MCF 10A (cell line): ENCODE results near the gene CSK. TPM values are rescaled to one million over a fixed set of nuclear protein-coding genes. Genes with fewer than 3 reads are reported as not detected.

Experiments used
- BruUV-seq: library from RNA; stranded (reverse); fragments of 400-500 nt; replicated peaks from 2 replicates; lab custom pipeline; 2021; lab: Mats Ljungman, UMichigan
- CTCF ChIA-PET: fragments of 300-600 bp; sonication (Branson Sonifier 250); formaldehyde crosslinking; extraction: SDS; loops from one replicate; lab custom pipeline; 2021; ENCODE audit warnings: antibody characterized with exemption, inconsistent platforms; lab: Yijun Ruan, JAX
- POLR2A ChIA-PET: fragments of 300-600, 350-650 bp; sonication (Branson Sonifier 250); formaldehyde crosslinking; extraction: SDS; loops from one replicate; lab custom pipeline; 2020; ENCODE audit warnings: antibody characterized with exemption, inconsistent platforms; lab: Yijun Ruan, JAX
- DNase-seq: peaks from one replicate; pipeline ENCODE4 v3.0.0-alpha.2; 2018; ENCODE audit not compliant: unreplicated experiment
- H3K27ac Mint-ChIP-seq: one replicate; pipeline ENCODE4 v1.8.0; 2022; ENCODE audit warnings: mild to moderate bottlenecking, low read depth, mixed read lengths; ENCODE audit not compliant: unreplicated experiment
- H3K27me3 Mint-ChIP-seq: one replicate; pipeline ENCODE4 v1.8.0; 2022; ENCODE audit warnings: mixed read lengths; ENCODE audit not compliant: insufficient read depth, unreplicated experiment
- H3K36me3 Mint-ChIP-seq: one replicate; pipeline ENCODE4 v1.8.0; 2022; ENCODE audit warnings: mild to moderate bottlenecking, moderate library complexity, mixed read lengths; ENCODE audit not compliant: insufficient read depth, unreplicated experiment
- H3K4me1 Mint-ChIP-seq: one replicate; pipeline ENCODE4 v1.8.0; 2022; ENCODE audit warnings: mixed read lengths; ENCODE audit not compliant: insufficient read depth, unreplicated experiment
- H3K4me3 Mint-ChIP-seq: one replicate; pipeline ENCODE4 v1.8.0; 2022; ENCODE audit warnings: mild to moderate bottlenecking, moderate library complexity, mixed read lengths; ENCODE audit not compliant: unreplicated experiment
- H3K9me3 Mint-ChIP-seq: one replicate; pipeline ENCODE4 v1.8.0; 2022; ENCODE audit warnings: mixed read lengths; ENCODE audit not compliant: unreplicated experiment
- CTCF ChIP-seq: fragments of 200-600 bp; IDR thresholded peaks from one replicate; pipeline ENCODE4 v1.8.0; 2022; ENCODE audit warnings: antibody characterized with exemption, mild to moderate bottlenecking; ENCODE audit not compliant: unreplicated experiment
- intact Hi-C: fragments of 100-400 bp; cut with micrococcal nuclease; formaldehyde crosslinking; loops from 2 replicates; pipeline ENCODE4 v1.14.1; 2022
- total RNA-seq: library from RNA; stranded (reverse); gene quantifications from 2 replicates; pipeline ENCODE4 v1.2.3, GENCODE V29; 2022

The CSK gene
- total RNA-seq, 1 experiment from 2014 or later: 65.3 TPM

- ChIA-PET CTCF (interaction anchor here (0.5 to 26.4 kb wide), 5 partner anchors 11 to 603 kb away, joined by 3 to 632 read pairs (median 3); partner anchors contain the start of gene CSK), POLR2A (interaction anchor here (0.7 to 1.4 kb wide), 3 partner anchors 28 to 217 kb away, joined by 3 read pairs; no protein-coding TSS in a partner anchor)
- Mint-ChIP-seq H3K4me3 (no peak overlapping the region), H3K36me3 (no peaks in the 10 kb centered on the region), H3K27ac (no peak overlapping the region), H3K9me3 (no peaks in the 10 kb centered on the region), H3K27me3 (no peaks in the 10 kb centered on the region), H3K4me1 (no peaks in the 10 kb centered on the region)
- no peak for TF ChIP-seq CTCF
- peak; percentile 44 for DNase-seq
- intact Hi-C loops: loop anchor here (10.0 kb wide), 1 partner anchor 299 kb away; the partner anchor contains the start of gene UBL7
- BruUV-seq: no TSS peak
Observed at GRCh38 chr15:74763416-74763815, 18.5 kb upstream of the CSK start.

DNA sequence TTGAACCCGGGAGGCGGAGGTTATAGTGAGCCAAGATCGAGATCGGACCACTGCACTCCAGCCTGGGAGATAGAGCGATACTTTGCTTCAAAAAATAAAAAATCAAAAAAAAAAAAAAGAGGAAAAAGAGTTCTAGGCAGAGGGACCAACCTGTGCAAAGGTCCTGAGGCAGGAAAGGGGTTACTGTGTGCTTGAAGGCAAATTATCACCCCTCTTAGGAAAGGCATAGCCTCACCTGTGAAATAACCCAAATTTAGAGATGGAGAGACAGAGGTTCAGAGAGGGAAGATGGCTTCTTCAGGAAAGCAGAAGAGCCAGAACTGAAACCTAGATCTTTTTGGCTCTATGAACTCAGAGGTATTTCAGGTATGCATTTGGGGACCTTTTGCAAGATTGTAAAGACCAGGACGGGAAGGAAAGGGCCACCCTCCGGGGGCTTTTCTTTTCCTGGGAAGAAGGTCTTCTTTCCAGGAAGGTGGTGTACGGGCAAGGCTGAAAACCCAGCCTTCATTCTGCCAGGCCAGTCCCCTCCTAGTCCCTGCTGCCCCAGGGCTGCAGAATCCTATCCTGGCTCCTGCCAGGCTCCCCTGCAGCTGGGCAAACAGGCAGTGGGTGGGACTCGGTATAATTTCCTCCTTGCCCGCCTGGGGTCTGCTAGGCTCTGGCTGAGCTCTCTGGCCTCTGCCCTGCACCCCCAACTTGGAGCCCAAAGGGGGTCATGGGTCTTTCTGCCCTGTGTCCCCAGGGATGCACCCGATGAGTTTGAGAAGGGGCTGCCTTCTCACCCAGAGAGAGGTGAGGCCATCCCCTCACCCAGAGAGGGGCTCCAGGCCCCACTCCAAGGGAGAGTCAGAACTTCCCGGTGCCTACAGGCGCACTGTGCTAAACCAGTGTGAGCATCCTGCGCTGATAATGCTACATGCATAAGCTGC, 14.4 kb upstream of the CSK start:
- Mint-ChIP-seq H3K27me3 (no peaks in the 10 kb centered on the region), H3K27ac (no peak overlapping the region), H3K4me3 (no peak overlapping the region), H3K4me1 (peaks cover 6% of the 10 kb centered on the region), H3K36me3 (peaks cover 4% of the 10 kb centered on the region), H3K9me3 (no peaks in the 10 kb centered on the region)
- no peak for DNase-seq
- intact Hi-C loops: loop anchor here (5.0 to 10.0 kb wide), 2 partner anchors 303 to 395 kb away; partner anchors contain the start of gene UBL7
- no TSS peak for BruUV-seq
- no peak for TF ChIP-seq CTCF
- ChIA-PET POLR2A (interaction anchor here (2.2 kb wide), 1 partner anchor 133 kb away, joined by 6 read pairs; no protein-coding TSS in a partner anchor), CTCF (interaction anchor here (0.6 to 26.4 kb wide), 12 partner anchors 12 to 393 kb away, joined by 3 to 632 read pairs (median 8); no protein-coding TSS in a partner anchor)

DNA sequence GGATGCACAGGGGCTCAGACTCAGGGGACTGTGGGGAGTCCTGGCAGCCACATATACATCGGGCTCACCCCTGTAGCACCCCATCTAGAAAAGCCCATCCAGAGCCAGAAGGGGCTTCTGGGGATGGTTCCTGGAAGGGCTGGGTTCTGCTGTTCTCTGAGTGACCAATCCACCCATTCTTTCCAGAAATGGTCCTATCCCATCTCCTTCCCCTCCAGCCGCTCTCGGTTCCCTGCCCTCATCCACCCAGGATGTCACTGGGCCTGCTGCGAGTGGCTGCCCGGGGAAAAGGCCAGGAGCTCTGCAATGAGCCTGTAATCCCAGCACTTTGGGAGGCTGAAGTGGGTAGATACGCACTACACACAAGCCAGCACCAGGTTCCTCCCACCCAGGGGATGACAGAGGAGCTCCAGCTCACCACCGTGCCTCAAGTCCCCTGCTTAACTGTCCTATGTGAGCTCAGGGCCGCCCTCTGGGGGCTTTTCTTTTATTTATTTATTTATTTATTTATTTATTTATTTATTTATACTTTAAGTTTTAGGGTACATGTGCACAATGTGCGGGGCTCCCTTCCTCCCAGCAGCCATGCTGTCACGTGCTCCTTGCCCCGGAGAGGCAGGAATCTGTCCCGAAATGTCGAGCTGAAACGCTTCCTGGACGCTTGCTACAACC, 13.6 kb upstream of the CSK start:
- Mint-ChIP-seq H3K4me1 (peaks cover 6% of the 10 kb centered on the region), H3K27ac (no peak overlapping the region), H3K4me3 (no peak overlapping the region), H3K9me3 (no peaks in the 10 kb centered on the region), H3K27me3 (no peaks in the 10 kb centered on the region), H3K36me3 (peaks cover 4% of the 10 kb centered on the region)
- POLR2A ChIA-PET: interaction anchor here (0.6 to 2.2 kb wide), 6 partner anchors 10 to 135 kb away, joined by 3 to 9 read pairs (median 3); no protein-coding TSS in a partner anchor
- TF ChIP-seq CTCF: no peak
- CTCF ChIA-PET: interaction anchor here (0.5 to 26.4 kb wide), 32 partner anchors 9 to 794 kb away, joined by 3 to 632 read pairs (median 6); partner anchors contain the start of genes CYP1A1 and EDC3
- DNase-seq: no peak
- intact Hi-C loops: loop anchor here (5.0 to 10.0 kb wide), 2 partner anchors 303 to 396 kb away; partner anchors contain the start of gene UBL7
- no TSS peak for BruUV-seq
